ENCODE measurements around the gene PAAF1.
A peak's percentile ranks its signal among the peaks of the same experiment; 100 is the strongest.
"Not testable (repeated sequence)": the region's sequence is repeated elsewhere in the genome, so short reads cannot be mapped to it uniquely, and the experiment has no call there.

Gene PAAF1

GRCh38 chr11:73883856-73884255 lies 7.1 kb downstream of the PAAF1 start:
- DNase-seq: no peak

- DNase-seq: no peak
Observed at GRCh38 chr11:73888244-73888643, 11.4 kb downstream of the PAAF1 start.

GRCh38 chr11:73889019-73889418 lies 12.2 kb downstream of the PAAF1 start:
- no peak for DNase-seq

GRCh38 chr11:73889536-73889935 lies 12.7 kb downstream of the PAAF1 start:
- no peak for DNase-seq

GRCh38 chr11:73893041-73893440 lies 16.2 kb downstream of the PAAF1 start:
- no peak for DNase-seq

- DNase-seq: no peak
Observed at GRCh38 chr11:73894725-73895335, 18.0 kb downstream of the PAAF1 start.

GRCh38 chr11:73902303-73902702 lies 25.5 kb downstream of the PAAF1 start:
- DNase-seq: no peak

- no peak for DNase-seq
Observed at GRCh38 chr11:73907191-73907590, 30.4 kb downstream of the PAAF1 start.

GRCh38 chr11:73912026-73912425 lies 35.2 kb downstream of the PAAF1 start:
- DNase-seq: no peak

- no peak for DNase-seq
Observed at GRCh38 chr11:73913472-73913871, 36.7 kb downstream of the PAAF1 start.

GRCh38 chr11:73914284-73914683 lies 37.5 kb downstream of the PAAF1 start:
- no peak for DNase-seq

- no peak for DNase-seq
Observed at GRCh38 chr11:73916435-73916834, 39.6 kb downstream of the PAAF1 start.

GRCh38 chr11:73921180-73921579 lies 44.4 kb downstream of the PAAF1 start:
- no peak for DNase-seq

GRCh38 chr11:73929388-73929787 lies 52.6 kb downstream of the PAAF1 start:
- DNase-seq: no peak

GRCh38 chr11:73931039-73931645 lies 54.3 kb downstream of the PAAF1 start:
- DNase-seq: peak; percentile 73

GRCh38 chr11:73931951-73932350 lies 55.2 kb downstream of the PAAF1 start:
- DNase-seq: no peak

GRCh38 chr11:73932781-73933180 lies 56.0 kb downstream of the PAAF1 start:
- no peak for DNase-seq

GRCh38 chr11:73936047-73936446 lies 59.2 kb downstream of the PAAF1 start:
- DNase-seq: not testable (repeated sequence)

- DNase-seq: no peak
Observed at GRCh38 chr11:73939096-73939495, 62.3 kb downstream of the PAAF1 start.

GRCh38 chr11:73940801-73941570 lies 64.2 kb downstream of the PAAF1 start:
- no peak for DNase-seq

GRCh38 chr11:73942010-73942409 lies 65.2 kb downstream of the PAAF1 start:
- DNase-seq: no peak

GRCh38 chr11:73944085-73944484 lies 67.3 kb downstream of the PAAF1 start:
- no peak for DNase-seq

GRCh38 chr11:73944901-73945300 lies 68.1 kb downstream of the PAAF1 start:
- no peak for DNase-seq

- no peak for DNase-seq
Observed at GRCh38 chr11:73945396-73945795, 68.6 kb downstream of the PAAF1 start.
